DND-41 (cell line): ENCODE results near the gene CXCL5.

ENCODE experiments used
- CTCF ChIP-seq: IDR thresholded peaks from 2 replicates; pipeline ENCODE4 v1.5.1; 2012; ENCODE audit warnings: borderline replicate concordance, low read length, moderate library complexity, mild to moderate bottlenecking; ENCODE audit not compliant: poor library complexity, severe bottlenecking; ENCODE audit errors: extremely low read depth
- EZH2 ChIP-seq: IDR thresholded peaks from 3 replicates; pipeline ENCODE4 v1.6.1; 2012; ENCODE audit warnings: borderline replicate concordance, low read depth, mild to moderate bottlenecking, moderate library complexity, low read length, inconsistent platforms; ENCODE audit not compliant: severe bottlenecking

- no peak for TF ChIP-seq EZH2
- no peak for TF ChIP-seq CTCF
Measured at GRCh38 chr4:74018116-74018515, 19.6 kb upstream of the CXCL5 start.
